ENCODE results near the gene MPP2.
A peak's percentile ranks its signal among the peaks of the same experiment; 100 is the strongest.
"Not testable (repeated sequence)": the region's sequence is repeated elsewhere in the genome, so short reads cannot be mapped to it uniquely, and the experiment has no call there.

MPP2 gene

DNA sequence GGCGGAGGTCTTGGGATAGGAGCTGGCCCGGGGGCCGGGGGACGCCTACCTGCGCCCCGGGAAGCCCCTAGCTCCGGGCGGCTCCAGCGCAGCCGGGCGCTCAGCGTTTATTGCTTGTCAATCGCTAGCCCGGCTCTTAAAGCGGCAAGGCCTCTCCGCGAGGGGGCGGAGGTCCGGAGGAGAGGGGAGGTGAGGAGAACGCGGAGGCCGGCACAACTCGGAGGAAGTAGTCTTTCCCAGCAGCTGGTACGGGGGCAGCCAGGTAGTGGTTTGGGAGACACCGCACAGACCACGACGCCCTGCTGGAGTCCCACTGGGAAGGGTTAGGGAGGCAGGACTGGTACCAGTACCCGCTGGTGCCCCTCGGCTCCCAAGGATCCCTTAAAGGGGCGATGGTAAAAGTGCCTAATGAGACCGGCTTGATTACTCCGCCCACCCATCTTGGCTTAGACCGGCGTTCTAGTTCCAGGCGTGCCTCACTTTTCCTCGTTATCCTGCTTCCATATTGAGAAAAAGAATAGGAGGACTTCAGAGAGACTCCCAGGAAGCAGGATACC lies at the start of gene MPP2:
TSS of gene MPP2 (minus strand) at position 112 of the 557 bp plus-strand sequence. CDS start 3,076 bp downstream, outside the sequence.
- no peak for DNase-seq

DNA sequence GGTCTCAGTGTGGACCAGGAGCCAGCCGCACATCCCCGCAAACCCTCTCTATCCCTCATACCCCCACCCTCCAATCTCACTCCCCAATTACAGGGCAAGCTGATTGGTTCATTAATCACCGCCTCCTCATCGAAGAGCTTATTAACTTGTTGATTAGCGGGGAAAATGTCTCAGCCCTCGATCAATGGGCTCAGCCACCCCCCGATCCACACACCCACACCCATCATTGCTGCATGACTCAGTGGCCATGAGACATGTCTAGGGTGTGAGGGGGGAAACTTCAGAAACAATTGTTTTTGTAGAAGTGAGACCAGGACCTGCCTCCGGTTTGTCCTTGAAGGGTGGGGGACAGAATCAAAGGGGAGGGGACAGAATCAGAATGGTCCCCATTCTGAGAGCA lies 48.9 kb upstream of the MPP2 start:
- DNase-seq: no peak

- no peak for DNase-seq
Measured at GRCh38 chr17:43953746-43954145, 46.4 kb upstream of the MPP2 start, which contains the start of gene PYY. PYY (minus strand) TSS chr17:43953940; CDS start chr17:43953483, 457 bp downstream.

GRCh38 chr17:43952724-43953666 lies 45.7 kb upstream of the MPP2 start:
- no peak for DNase-seq

DNA sequence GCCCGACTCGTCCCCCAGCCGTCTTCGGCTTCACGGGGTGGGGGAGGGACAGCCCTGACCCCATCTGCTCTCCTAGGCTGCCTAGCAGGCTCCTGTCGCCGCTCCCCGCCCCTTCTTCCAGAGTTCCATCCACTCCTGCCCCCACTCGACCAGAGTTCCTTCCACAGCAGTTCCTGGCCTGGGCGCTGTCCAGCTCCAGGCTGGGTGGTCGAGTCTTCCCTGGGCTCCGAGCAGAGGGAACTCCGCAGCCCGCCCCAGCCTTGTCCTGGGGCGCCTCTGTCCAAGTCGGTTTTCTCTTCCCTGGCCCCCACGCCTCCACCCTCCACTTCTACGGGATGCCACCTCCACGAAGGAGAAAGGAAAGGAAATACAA lies 45.0 kb upstream of the MPP2 start:
- DNase-seq: no peak

DNA sequence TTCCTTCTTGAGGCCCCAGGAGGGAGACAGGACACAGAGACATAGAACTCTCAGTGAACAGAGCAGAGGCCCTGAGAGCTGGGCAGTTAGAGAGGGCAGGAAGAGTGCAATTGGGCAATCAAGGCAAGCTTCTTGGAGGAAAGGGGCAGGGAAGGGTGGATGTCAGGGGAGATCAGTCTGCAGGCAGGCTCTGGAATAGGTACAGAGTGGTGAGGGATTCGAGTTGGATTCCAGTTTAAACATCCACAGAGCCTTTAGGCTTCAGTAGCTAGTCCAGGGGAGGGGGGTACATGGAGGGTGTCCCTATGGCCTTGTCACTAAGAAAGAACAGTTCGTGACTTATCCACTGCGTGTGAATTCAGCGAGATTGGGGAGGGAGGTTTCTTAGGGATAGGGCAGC lies 44.4 kb upstream of the MPP2 start:
- no peak for DNase-seq

DNA sequence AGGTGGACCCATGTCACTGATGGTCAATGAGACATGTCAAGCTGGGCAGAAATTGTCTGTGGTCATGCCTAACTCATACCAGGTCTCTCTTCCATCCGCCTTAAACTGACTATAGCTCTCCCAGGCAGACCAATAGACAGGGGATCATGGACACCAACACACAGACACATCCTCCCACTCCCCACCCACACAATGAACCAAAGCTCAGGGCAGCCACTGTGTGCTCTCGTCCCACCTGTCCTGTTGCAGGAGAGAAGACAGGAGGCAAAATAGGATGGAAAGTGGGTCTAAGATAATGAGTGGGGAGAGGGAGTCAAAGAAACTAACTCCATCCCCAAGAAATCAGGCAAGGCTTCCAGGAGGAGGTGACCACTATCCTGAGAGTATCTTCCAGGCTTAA lies 43.2 kb upstream of the MPP2 start:
- no peak for DNase-seq

DNA sequence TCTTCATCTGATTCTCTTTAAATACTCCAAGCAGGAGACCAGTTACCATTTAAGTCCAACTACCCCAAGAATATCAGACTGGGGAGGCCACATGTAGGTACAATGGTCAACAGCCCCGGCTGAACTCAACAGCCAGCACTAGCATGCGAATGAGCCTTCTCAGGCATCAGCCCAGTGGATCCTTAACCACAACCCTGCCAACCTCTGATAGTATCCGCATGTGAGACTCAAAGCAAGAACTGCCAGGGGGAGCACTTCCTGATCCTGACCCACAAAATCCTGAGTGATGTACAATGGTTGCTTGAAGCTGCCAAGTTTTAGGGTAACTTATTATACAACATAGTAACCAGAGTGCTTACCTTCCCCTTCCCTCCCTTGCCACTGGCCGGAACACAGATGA lies 42.4 kb upstream of the MPP2 start:
- no peak for DNase-seq

DNA sequence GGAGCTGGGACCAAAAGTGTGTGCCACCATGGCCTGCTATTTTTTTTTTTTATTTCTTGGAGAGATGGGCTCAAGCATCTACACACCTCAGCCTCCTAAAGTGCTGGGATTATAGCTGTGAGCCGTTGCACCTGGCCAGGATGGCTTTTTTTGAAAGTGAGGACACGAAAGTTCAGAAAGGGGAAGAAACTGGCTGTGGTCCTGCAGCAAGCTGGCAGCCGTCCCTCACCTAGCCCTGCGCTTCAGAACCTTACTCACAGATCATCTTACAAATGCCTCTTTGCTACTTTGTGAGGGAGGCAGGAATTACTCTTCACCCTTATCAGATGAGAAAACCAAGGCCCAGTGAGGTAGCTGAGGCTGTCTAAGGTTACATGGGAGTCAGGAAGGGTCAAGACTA lies 39.4 kb upstream of the MPP2 start:
- DNase-seq: no peak

- peak; percentile 6 for DNase-seq
Measured at GRCh38 chr17:43945074-43945829, 37.9 kb upstream of the MPP2 start.

DNA sequence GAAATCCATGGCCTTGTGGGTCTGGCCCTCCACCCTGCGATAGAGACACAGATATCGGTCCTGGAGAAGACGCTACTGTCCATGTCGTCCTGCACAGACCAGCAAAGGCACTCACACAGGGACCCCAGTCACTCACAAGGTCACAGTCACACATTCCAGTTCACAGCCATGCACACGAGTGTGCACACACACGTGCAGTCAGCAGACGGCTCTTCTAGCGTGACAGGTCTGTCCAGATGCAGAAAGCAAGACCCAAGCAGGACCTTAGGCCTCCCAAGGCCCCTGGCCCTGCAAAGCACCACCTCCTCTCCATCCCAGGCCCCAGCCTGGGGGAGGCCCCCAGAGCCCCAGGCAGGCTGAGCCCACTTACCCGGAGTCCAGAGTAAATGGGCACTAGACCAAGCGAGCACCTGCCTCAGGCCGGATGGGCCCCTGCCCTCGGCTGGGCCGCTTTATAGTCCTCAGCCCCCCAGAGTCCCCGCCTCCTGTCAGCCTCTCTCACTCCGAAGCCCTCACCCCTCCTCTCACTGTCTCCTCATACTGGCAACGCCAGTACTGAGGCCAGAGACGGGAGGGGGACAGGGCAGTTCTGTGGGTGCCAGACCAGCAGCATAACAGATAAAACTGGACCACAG lies 34.8 kb upstream of the MPP2 start, which contains the start of gene PPY:
TSS of gene PPY (minus strand) at position 426 of the 635 bp plus-strand sequence. CDS start 822 bp downstream, outside the sequence.
- no peak for DNase-seq

DNA sequence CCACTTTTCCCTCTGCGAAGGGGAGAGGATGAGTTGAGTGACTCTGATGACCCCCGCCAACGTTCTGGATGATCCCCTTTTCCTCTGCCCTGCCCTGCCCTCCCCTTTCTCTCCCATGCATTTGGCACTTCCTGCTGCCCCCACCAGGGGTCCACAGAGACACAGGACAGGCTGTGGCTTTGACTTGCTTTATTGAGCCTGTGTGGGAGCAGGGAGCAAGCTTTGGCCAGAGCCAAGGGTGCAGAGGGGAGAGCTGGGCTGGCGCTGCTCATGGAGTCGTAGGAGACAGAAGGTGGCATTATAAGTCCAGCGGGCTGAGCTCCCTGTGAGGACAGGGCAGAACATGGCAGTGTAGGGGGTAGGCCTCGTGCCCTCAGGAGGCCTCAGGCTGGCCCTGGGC lies 33.3 kb upstream of the MPP2 start:
- peak; percentile 35 for DNase-seq

DNA sequence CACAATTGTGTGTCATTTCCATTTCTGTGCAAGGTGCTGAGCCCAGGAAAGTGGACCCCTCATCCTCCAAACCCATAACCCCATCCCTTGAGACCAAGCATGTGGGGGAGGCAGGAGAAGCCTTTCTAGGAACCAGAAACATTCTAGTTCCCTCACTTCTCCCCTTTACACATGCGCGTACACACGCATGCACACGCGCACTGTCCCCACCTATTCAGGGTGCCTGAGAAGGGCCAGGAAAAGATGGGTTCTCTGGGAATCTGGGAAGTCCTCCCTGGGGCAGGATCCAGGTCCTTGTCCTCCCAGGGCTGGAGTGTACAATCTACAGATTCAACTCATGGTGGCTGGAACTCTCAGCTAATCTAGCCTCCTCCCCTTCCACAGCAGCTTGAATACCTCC lies 32.5 kb upstream of the MPP2 start:
- no peak for DNase-seq

- not testable (repeated sequence) for DNase-seq
Measured at GRCh38 chr17:43939452-43939851, 32.1 kb upstream of the MPP2 start.

DNA sequence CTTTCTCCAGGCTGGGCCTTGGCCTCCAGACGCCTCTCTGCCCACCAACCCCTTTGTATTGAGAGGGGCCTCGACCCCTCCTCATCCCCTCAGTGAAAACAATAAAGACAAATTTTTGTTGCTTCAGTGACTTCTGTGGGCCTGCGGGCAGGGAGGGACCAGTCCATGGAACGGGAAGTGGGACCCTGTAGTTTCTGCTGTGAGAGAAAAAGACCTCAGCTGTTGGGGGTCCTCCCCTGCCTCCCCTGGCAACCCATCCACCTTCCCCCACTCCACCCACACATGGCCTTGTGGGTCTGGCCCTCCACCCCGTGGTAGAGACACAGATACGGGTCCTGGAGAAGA lies 31.5 kb upstream of the MPP2 start:
- DNase-seq: no peak

GRCh38 chr17:43936434-43936833 lies 29.1 kb upstream of the MPP2 start:
- DNase-seq: no peak

DNA sequence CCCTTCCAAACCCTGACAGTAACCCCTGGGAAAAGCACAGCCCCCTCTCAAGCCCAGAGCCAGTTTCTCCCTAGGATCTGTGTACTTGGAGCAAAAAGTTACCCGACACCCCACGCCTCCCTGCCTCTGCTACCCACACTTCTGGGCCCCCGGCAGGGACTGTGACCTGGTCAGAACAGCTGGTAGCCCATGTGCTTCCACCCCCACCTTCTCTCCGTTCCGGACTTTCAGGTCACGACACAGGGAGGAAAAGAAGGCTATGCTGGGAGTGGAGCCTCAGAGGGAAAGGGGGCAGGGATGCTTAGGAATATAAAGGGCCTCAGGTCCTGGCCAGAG lies 28.6 kb upstream of the MPP2 start:
- no peak for DNase-seq

GRCh38 chr17:43935204-43935925 lies 28.0 kb upstream of the MPP2 start:
- no peak for DNase-seq

DNA sequence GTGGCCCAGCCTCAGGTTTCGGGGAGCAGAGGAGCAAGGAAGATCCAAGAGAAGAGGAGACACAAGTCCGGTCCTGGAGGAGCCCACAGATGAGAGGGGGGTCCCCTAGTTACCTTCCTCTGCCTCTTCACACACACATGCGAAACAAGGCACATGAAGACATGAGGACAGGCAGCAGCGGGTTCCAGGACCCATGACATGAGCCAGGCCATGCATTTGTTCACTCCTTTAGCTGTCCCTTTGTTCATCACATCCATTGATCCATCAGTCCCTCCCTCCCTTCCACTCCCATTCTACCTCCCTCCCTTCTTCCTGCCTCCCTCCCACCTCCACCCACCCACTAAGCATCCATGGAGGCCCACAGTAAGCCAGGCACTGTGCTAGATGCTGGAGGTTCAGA lies 25.6 kb upstream of the MPP2 start:
- no peak for DNase-seq

DNA sequence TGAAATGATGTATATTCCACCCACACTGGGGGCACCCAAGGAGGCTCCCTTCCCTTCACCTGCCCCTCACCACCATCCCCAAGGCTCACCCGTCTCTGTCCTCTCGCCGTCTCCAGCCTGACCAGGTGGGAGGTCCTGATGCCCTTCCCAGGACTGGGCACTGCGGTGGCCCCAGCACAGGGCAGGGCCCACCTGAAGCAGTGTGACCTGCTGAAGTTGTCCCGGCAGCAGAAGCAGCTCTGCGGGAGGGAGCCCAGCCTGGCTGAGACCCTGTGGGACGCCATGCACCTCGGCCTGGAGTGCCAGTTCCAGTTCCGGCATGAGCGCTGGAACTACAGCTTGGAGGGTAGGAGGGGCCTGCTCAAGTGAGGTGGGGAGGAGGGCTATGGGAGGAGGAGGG lies 25.0 kb upstream of the MPP2 start:
- no peak for DNase-seq

DNA sequence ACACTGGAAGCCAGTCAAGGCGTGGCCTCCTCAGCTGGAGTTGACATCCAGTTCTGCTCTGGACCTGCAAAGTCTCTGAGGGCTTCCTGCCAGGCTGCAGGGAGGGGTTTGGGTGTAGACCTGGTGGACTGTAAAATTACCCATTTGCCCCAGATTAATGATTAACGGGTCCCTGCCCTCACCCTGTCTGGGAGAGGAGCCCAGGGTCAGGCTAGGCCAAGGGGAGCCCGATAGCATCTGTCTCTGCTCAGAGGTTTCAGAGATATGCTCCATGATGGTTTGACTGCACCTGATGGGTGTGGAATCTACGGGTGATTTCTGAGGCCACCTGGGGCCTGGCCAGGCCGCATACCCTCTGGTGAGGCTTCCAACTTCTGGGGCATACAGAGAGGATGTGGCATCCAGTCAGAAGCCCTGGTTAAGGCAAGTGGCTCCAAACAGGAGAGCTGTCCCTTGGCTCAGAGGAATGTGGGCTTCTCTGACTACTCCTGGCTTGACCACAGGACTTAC lies 23.8 kb upstream of the MPP2 start:
- no peak for DNase-seq

GRCh38 chr17:43928609-43929008 lies 21.3 kb upstream of the MPP2 start:
- no peak for DNase-seq
